GM18502 (cell line): ENCODE data around the gene DCBLD1.
"Not testable (repeated sequence)": the region's sequence is repeated elsewhere in the genome, so short reads cannot be mapped to it uniquely, and the experiment has no call there.

Source experiments
- ATAC-seq: cut with Tn5 transposase; IDR thresholded peaks from one replicate; pipeline ENCODE4 v1.9.1; 2021; ENCODE audit warnings: mild to moderate bottlenecking; ENCODE audit not compliant: unreplicated experiment, poor library complexity

Gene DCBLD1

GRCh38 chr6:117496383-117496990 lies 14.0 kb downstream of the DCBLD1 start:
- ATAC-seq = peak; percentile 53

GRCh38 chr6:117497237-117497636 lies 14.8 kb downstream of the DCBLD1 start:
- ATAC-seq = no peak

- ATAC-seq = peak; percentile 66
Measured at GRCh38 chr6:117498159-117498558, 15.7 kb downstream of the DCBLD1 start.

- ATAC-seq = no peak
Measured at GRCh38 chr6:117501722-117502121, 19.2 kb downstream of the DCBLD1 start.

GRCh38 chr6:117502580-117502979 lies 20.1 kb downstream of the DCBLD1 start:
- no peak for ATAC-seq

- ATAC-seq = no peak
Measured at GRCh38 chr6:117503211-117503610, 20.7 kb downstream of the DCBLD1 start.

GRCh38 chr6:117504478-117505144 lies 22.1 kb downstream of the DCBLD1 start:
- ATAC-seq = no peak

- no peak for ATAC-seq
Measured at GRCh38 chr6:117505311-117505710, 22.8 kb downstream of the DCBLD1 start.

- no peak for ATAC-seq
Measured at GRCh38 chr6:117506180-117506835, 23.8 kb downstream of the DCBLD1 start.

GRCh38 chr6:117506907-117507306 lies 24.4 kb downstream of the DCBLD1 start:
- no peak for ATAC-seq

- ATAC-seq = no peak
Measured at GRCh38 chr6:117508450-117508971, 26.0 kb downstream of the DCBLD1 start.

GRCh38 chr6:117509021-117509420 lies 26.5 kb downstream of the DCBLD1 start:
- ATAC-seq = no peak

- ATAC-seq = no peak
Measured at GRCh38 chr6:117512056-117512828, 29.8 kb downstream of the DCBLD1 start.

GRCh38 chr6:117512987-117513573 lies 30.6 kb downstream of the DCBLD1 start:
- no peak for ATAC-seq

GRCh38 chr6:117513778-117514365 lies 31.4 kb downstream of the DCBLD1 start:
- ATAC-seq = no peak

- no peak for ATAC-seq
Measured at GRCh38 chr6:117514655-117515054, 32.2 kb downstream of the DCBLD1 start.

- no peak for ATAC-seq
Measured at GRCh38 chr6:117515326-117515725, 32.9 kb downstream of the DCBLD1 start.

GRCh38 chr6:117517995-117518394 lies 35.5 kb downstream of the DCBLD1 start:
- ATAC-seq = not testable (repeated sequence)

- no peak for ATAC-seq
Measured at GRCh38 chr6:117518870-117519269, 36.4 kb downstream of the DCBLD1 start.
